HG03064 (cell line): ENCODE results near the gene MBD2.

Experiments
- ATAC-seq: cut with Tn5 transposase; IDR thresholded peaks from one replicate; pipeline ENCODE4 v1.9.1; 2021; ENCODE audit warnings: low read depth; ENCODE audit not compliant: unreplicated experiment

The MBD2 gene

GRCh38 chr18:54116541-54117257 is 107.8 kb downstream of the MBD2 start:
- no peak for ATAC-seq

- no peak for ATAC-seq
Observed at GRCh38 chr18:54112356-54112755, 112.1 kb downstream of the MBD2 start.

- no peak for ATAC-seq
Observed at GRCh38 chr18:54109131-54109683, 115.3 kb downstream of the MBD2 start.

GRCh38 chr18:54102123-54102522 is 122.3 kb downstream of the MBD2 start:
- no peak for ATAC-seq
